ENCODE measurements around the gene EFCAB12. TPM values are rescaled to one million over a fixed set of nuclear protein-coding genes. Genes with fewer than 3 reads are reported as not detected.

Gene EFCAB12
- total and polyA plus RNA-seq, 2 of the 8 experiments (the other 6 are each of a cell fraction or from before 2014, with no cell fraction given) = 0.60 to 0.99 TPM

GRCh38 chr3:129387487-129387886 is 40.9 kb downstream of the EFCAB12 start:
- no peaks in the 10 kb centered on the region for H3K79me2 ChIP-seq (ENCODE audit: control insufficient read depth in 1 of 2, insufficient read depth in 2 of 2, low read length in 2 of 2)
- no peak overlapping the region for H2BK120ac ChIP-seq (replicated peaks; ENCODE audit: low read depth, low read length)
- H3K4ac ChIP-seq (replicated peaks; ENCODE audit: insufficient read length, low read depth, low read length) = no peak overlapping the region
- no peak overlapping the region for H3K56ac ChIP-seq (replicated peaks; ENCODE audit: insufficient read length, low read depth, low read length)
- H2AK5ac ChIP-seq (ENCODE audit: low read depth, low read length) = no peak overlapping the region
- H3K27ac ChIP-seq (ENCODE audit: low read depth, low read length) = no peak overlapping the region
- no peak overlapping the region for H3K14ac ChIP-seq (ENCODE audit: insufficient read length)
- no peak overlapping the region for H3K9ac ChIP-seq (replicated peaks in 1 of 4; ENCODE audit: extremely low read depth in 1 of 4, low read depth in 3 of 4, low read length in 3 of 4)
- DNase-seq (ENCODE audit: low read depth in 1 of 2, low spot score in 2 of 2) (no peak), FAIRE-seq (no peak)
- H2BK15ac ChIP-seq (ENCODE audit: low read length) = no peak overlapping the region
- no peaks in the 10 kb centered on the region; a peak in 2 of 7 replicates for H3K4me1 ChIP-seq (replicated peaks in 1 of 4; ENCODE audit: control insufficient read depth in 3 of 4, insufficient read depth in 4 of 4, low read length in 3 of 4)
- no peak overlapping the region for H3K4me3 ChIP-seq (ENCODE audit: extremely low read depth in 1 of 4, insufficient read depth in 2 of 4, low read depth in 3 of 4, low read length in 4 of 4)
- no peak for TF ChIP-seq GTF2F1 (IDR thresholded peaks at IDR 0.05; ENCODE audit: borderline replicate concordance, low read depth, low read length)
- no peak for TF ChIP-seq ATF3 (IDR thresholded peaks at IDR 0.05; ENCODE audit: insufficient read depth, low read depth, low read length)
- no peak for TF ChIP-seq BCL11A (IDR thresholded peaks at IDR 0.05; ENCODE audit: low read depth in 2 of 2, low read length in 2 of 2)
- no peaks in the 10 kb centered on the region for H3K79me1 ChIP-seq (ENCODE audit: low read depth, low read length)
- 94% methylated on average over 5 of the region's 5 CpGs; no CpG with 5 or more reads in 1 of the 2 experiments for WGBS, 2 experiments (ENCODE audit: extremely low coverage in 1 of 2, insufficient coverage in 1 of 2, insufficient read length in 1 of 2, insufficient replicate concordance in 2 of 2, low coverage in 1 of 2, low lambda C conversion rate in 2 of 2, missing lambda C conversion rate in 1 of 2)
- no peak overlapping the region for H2BK5ac ChIP-seq (ENCODE audit: low read depth, low read length)
- H3K4me2 ChIP-seq (ENCODE audit: insufficient read depth in 1 of 2, low read depth in 2 of 2, low read length in 2 of 2) = no peak overlapping the region
- no peak overlapping the region for H4K8ac ChIP-seq (ENCODE audit: extremely low read depth, insufficient read depth, low read length)
- peaks cover 7 to 25% (median 19%) of the 10 kb centered on the region in 4 experiments; a peak in 6 of 8 replicates for H3K36me3 ChIP-seq (ENCODE audit: control insufficient read depth in 2 of 4, insufficient read depth in 4 of 4, low read length in 3 of 4)
- no peak overlapping the region for H4K91ac ChIP-seq (replicated peaks; ENCODE audit: insufficient read length, low read length)
- peaks cover 0 to 2% of the 10 kb centered on the region in 2 experiments for H4K20me1 ChIP-seq (replicated peaks in 1 of 2; ENCODE audit: control insufficient read depth in 1 of 2, insufficient read depth in 2 of 2, low read length in 2 of 2)
- H3K18ac ChIP-seq (ENCODE audit: extremely low read depth, low read length) = no peak overlapping the region
- H4K5ac ChIP-seq (ENCODE audit: insufficient read length, low read depth, low read length) = no peak overlapping the region
- no peak overlapping the region for H2AFZ ChIP-seq (ENCODE audit: low read length)
- no peaks in the 10 kb centered on the region for H3K23me2 ChIP-seq (ENCODE audit: low read depth, low read length)
- no peak overlapping the region for H2BK12ac ChIP-seq (ENCODE audit: low read depth, low read length)
- no peak overlapping the region for H2BK20ac ChIP-seq (ENCODE audit: low read length)
- ChIA-PET POLR2A (ENCODE audit: partially characterized antibody) (interaction anchor here (0.8 to 1.5 kb wide), 3 partner anchors 9 to 71 kb away, joined by 3 to 4 read pairs (median 3); a partner anchor contains a TSS), CTCF (ENCODE audit: partially characterized antibody) (interaction anchor here (0.7 to 1.4 kb wide), 6 partner anchors 11 to 168 kb away, joined by 3 to 7 read pairs (median 4); no protein-coding TSS in a partner anchor)
- H3K23ac ChIP-seq (ENCODE audit: insufficient read length) = no peak overlapping the region
- no peaks in the 10 kb centered on the region for H3K27me3 ChIP-seq (replicated peaks in 1 of 4; ENCODE audit: control insufficient read depth in 3 of 4, extremely low read depth in 1 of 4, insufficient read depth in 3 of 4, low read length in 3 of 4)
- H3K9me3 ChIP-seq (ENCODE audit: insufficient read depth in 2 of 2, low read depth in 1 of 2, low read length in 1 of 2) = no peaks in the 10 kb centered on the region

Data from H1 (cell line).